GM03348 (cell line): Measurements from ENCODE around the gene SLC6A17.

Experiments
- DNase-seq: peaks from one replicate; pipeline ENCODE4 v3.0.0; 2012; ENCODE audit warnings: low spot score

The SLC6A17 gene

GRCh38 chr1:110174961-110175360 lies 24.7 kb downstream of the SLC6A17 start:
- peak; percentile 17 for DNase-seq

- DNase-seq: no peak
Measured at GRCh38 chr1:110176299-110176956, 26.1 kb downstream of the SLC6A17 start.

- no peak for DNase-seq
Measured at GRCh38 chr1:110177775-110178174, 27.5 kb downstream of the SLC6A17 start.

- no peak for DNase-seq
Measured at GRCh38 chr1:110183642-110184167, 33.4 kb downstream of the SLC6A17 start.

- DNase-seq: no peak
Measured at GRCh38 chr1:110184446-110184845, 34.2 kb downstream of the SLC6A17 start.

- no peak for DNase-seq
Measured at GRCh38 chr1:110185181-110185580, 34.9 kb downstream of the SLC6A17 start.

GRCh38 chr1:110186558-110186957 lies 36.3 kb downstream of the SLC6A17 start:
- no peak for DNase-seq

GRCh38 chr1:110187139-110187890 lies 37.0 kb downstream of the SLC6A17 start:
- DNase-seq: peak; percentile 79

- DNase-seq: peak; percentile 63
Measured at GRCh38 chr1:110188035-110188618, 37.8 kb downstream of the SLC6A17 start.

GRCh38 chr1:110189181-110189580 lies 38.9 kb downstream of the SLC6A17 start:
- no peak for DNase-seq

- peak; percentile 16 for DNase-seq
Measured at GRCh38 chr1:110190282-110190929, 40.1 kb downstream of the SLC6A17 start.

- no peak for DNase-seq
Measured at GRCh38 chr1:110192541-110192940, 42.2 kb downstream of the SLC6A17 start.

GRCh38 chr1:110195196-110195595 lies 44.9 kb downstream of the SLC6A17 start:
- no peak for DNase-seq

GRCh38 chr1:110196917-110197765 lies 46.8 kb downstream of the SLC6A17 start:
- DNase-seq: peak; percentile 90

GRCh38 chr1:110197905-110198629 lies 47.8 kb downstream of the SLC6A17 start:
- no peak for DNase-seq

- DNase-seq: no peak
Measured at GRCh38 chr1:110198746-110199145, 48.5 kb downstream of the SLC6A17 start.

GRCh38 chr1:110200190-110200589 lies 49.9 kb downstream of the SLC6A17 start:
- DNase-seq: no peak

GRCh38 chr1:110200666-110201065 lies 50.4 kb downstream of the SLC6A17 start:
- peak; percentile 36 for DNase-seq

- no peak for DNase-seq
Measured at GRCh38 chr1:110201157-110201825, 51.0 kb downstream of the SLC6A17 start.

- DNase-seq: peak; percentile 80
Measured at GRCh38 chr1:110203021-110203661, 52.8 kb downstream of the SLC6A17 start.
